HG02759 (cell line): ENCODE data around the gene PAQR8.

Experiments
- ATAC-seq: cut with Tn5 transposase; IDR thresholded peaks from one replicate; pipeline ENCODE4 v1.9.1; 2021; ENCODE audit warnings: mild to moderate bottlenecking, moderate library complexity; ENCODE audit not compliant: unreplicated experiment

PAQR8 gene

GRCh38 chr6:52457096-52457495 lies 95.1 kb downstream of the PAQR8 start:
- ATAC-seq, result no peak
